Endodermal cell (in vitro differentiated cells): ENCODE data around the gene CLSTN2. TPM values are rescaled to one million over a fixed set of nuclear protein-coding genes. Genes with fewer than 3 reads are reported as not detected.

ENCODE experiments used
- DNase-seq: peaks from one replicate; pipeline ENCODE4 v3.0.0-alpha.2; 2017
- H3K27ac ChIP-seq: 2 replicates; pipeline ENCODE4 v1.5.1; 2013; ENCODE audit warnings: mild to moderate bottlenecking, low read depth, low read length, moderate library complexity
- H3K27me3 ChIP-seq: 2 replicates; pipeline ENCODE4 v1.6.1; 2013; ENCODE audit warnings: mild to moderate bottlenecking, low read length, moderate library complexity; ENCODE audit not compliant: insufficient read depth, control insufficient read depth, poor library complexity, severe bottlenecking
- H3K36me3 ChIP-seq: 2 replicates; pipeline ENCODE4 v1.7.0; 2013; ENCODE audit warnings: mild to moderate bottlenecking, low read length, moderate library complexity; ENCODE audit not compliant: control insufficient read depth, insufficient read depth
- H3K4me1 ChIP-seq: one replicate; pipeline ENCODE4 v1.7.0; 2013; ENCODE audit warnings: low read length; ENCODE audit not compliant: control insufficient read depth, insufficient read depth
- H3K4me3 ChIP-seq: 2 replicates; pipeline ENCODE4 v1.5.1; 2013; ENCODE audit warnings: mild to moderate bottlenecking, low read length, moderate library complexity
- H3K9ac ChIP-seq: 2 replicates; pipeline ENCODE4 v1.6.1; 2013; ENCODE audit warnings: mild to moderate bottlenecking, low read length, moderate library complexity; ENCODE audit not compliant: poor library complexity, severe bottlenecking; ENCODE audit errors: extremely low read depth
- H3K9me3 ChIP-seq: 2 replicates; pipeline ENCODE4 v1.6.1; 2013; ENCODE audit warnings: mild to moderate bottlenecking, low read length, moderate library complexity; ENCODE audit not compliant: control insufficient read depth
- H3K27ac Mint-ChIP-seq: 2 replicates; pipeline ENCODE4 v1.8.0; 2020; ENCODE audit warnings: mixed read lengths
- H3K27me3 Mint-ChIP-seq: 2 replicates; pipeline ENCODE4 v1.8.0; 2021; ENCODE audit warnings: mild to moderate bottlenecking, mixed read lengths; ENCODE audit not compliant: insufficient read depth
- H3K36me3 Mint-ChIP-seq: 2 replicates; pipeline ENCODE4 v1.8.0; 2020; ENCODE audit warnings: low read depth, mixed read lengths
- H3K4me1 Mint-ChIP-seq: 2 replicates; pipeline ENCODE4 v1.8.0; 2020; ENCODE audit warnings: mixed read lengths
- H3K4me3 Mint-ChIP-seq: 2 replicates; pipeline ENCODE4 v1.8.0; 2020; ENCODE audit warnings: mild to moderate bottlenecking, moderate library complexity, mixed read lengths
- H3K9me3 Mint-ChIP-seq: 2 replicates; pipeline ENCODE4 v1.8.0; 2020; ENCODE audit warnings: mild to moderate bottlenecking, mixed read lengths
- WGBS, 2 experiments: methylation state at CpG; one replicate each; pipeline versions ENCODE4 v1.1.5 to v1.1.7; 2013; ENCODE audit warnings: missing lambda C conversion rate in 2 of 2, mixed read lengths in 1 of 2; ENCODE audit not compliant: insufficient coverage in 1 of 2, insufficient read length in 1 of 2; 5-methylcytosine and 5-hydroxymethylcytosine counted together
- total RNA-seq, 2 donors: library from RNA; stranded (reverse); fragmentation: NEBNext Ultra II Directional in 1 of 2; extraction: Animal tissue kit (Norgen Biotek cat#: 25700) in 1 of 2; gene quantifications; 2 replicates in 1 of 2; 3 replicates in 1 of 2; pipeline ENCODE4 v1.2.1, GENCODE V29; 2021
- TF ChIP-seq, protein P1 (sequence below): fragments of 200-600 bp; sonication (generic); conservative IDR thresholded peaks from 2 replicates; pipeline ENCODE4 v1.5.0; 2021; ENCODE audit warnings: antibody characterized with exemption, mild to moderate bottlenecking

CLSTN2 gene
- total RNA-seq, 2 donors from 2014 or later: 0.13 to 0.42 TPM

DNA sequence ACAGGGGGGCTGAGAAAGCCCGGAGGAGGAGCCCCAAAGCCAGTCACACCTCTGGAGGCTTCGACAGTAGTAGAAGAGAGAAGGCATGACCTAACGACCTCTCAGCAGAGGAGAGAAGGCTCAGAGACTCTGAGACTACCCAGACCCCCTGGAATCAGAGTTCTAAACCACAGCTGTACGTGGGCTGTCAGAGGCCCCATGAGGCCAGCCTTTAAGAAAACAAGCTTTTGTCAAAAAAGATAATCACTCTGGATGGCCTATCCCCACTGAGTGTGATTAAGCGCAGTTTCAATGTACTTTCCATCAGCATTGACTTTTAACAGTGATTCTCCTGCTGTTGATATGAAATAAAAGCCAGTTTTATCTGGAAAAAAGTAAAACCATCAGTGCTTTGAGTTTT is 330.3 kb downstream of the CLSTN2 start:
- Mint-ChIP-seq H3K4me1 (peaks cover 12% of the 10 kb centered on the region), H3K9me3 (no peaks in the 10 kb centered on the region), H3K36me3 (no peaks in the 10 kb centered on the region), H3K27me3 (no peaks in the 10 kb centered on the region), H3K27ac (no peak overlapping the region), H3K4me3 (no peak overlapping the region)
- Histone ChIP-seq H3K36me3 (no peaks in the 10 kb centered on the region), H3K9ac (no peak overlapping the region), H3K4me1 (peaks cover 11% of the 10 kb centered on the region), H3K27me3 (no peaks in the 10 kb centered on the region), H3K4me3 (no peak overlapping the region), H3K27ac (no peak overlapping the region), H3K9me3 (no peaks in the 10 kb centered on the region)
- DNase-seq: no peak
- TF ChIP-seq, protein P1, sequence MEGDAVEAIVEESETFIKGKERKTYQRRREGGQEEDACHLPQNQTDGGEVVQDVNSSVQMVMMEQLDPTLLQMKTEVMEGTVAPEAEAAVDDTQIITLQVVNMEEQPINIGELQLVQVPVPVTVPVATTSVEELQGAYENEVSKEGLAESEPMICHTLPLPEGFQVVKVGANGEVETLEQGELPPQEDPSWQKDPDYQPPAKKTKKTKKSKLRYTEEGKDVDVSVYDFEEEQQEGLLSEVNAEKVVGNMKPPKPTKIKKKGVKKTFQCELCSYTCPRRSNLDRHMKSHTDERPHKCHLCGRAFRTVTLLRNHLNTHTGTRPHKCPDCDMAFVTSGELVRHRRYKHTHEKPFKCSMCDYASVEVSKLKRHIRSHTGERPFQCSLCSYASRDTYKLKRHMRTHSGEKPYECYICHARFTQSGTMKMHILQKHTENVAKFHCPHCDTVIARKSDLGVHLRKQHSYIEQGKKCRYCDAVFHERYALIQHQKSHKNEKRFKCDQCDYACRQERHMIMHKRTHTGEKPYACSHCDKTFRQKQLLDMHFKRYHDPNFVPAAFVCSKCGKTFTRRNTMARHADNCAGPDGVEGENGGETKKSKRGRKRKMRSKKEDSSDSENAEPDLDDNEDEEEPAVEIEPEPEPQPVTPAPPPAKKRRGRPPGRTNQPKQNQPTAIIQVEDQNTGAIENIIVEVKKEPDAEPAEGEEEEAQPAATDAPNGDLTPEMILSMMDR: no peak
- 53 to 64% methylated on average over 5 of the region's 5 CpGs for WGBS, 2 experiments

DNA sequence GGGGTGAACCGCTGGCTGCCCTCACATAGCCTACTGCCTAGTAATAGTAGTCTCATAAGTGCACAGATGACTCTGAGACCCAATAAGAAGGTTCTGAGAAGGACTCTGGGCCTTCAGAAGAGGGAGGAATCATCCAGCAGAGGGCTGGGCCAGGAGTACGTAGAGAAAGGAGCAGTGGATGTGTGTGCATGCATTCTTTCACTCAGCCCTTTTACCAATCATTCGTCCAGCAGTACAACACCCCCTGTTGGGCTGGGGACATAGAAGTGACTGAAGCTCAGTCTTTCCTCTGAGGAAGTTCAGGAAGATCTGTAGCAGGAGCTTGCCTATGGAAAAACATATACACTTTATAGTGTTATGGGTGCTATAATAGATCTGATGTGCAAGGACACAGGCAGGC is 333.1 kb downstream of the CLSTN2 start:
- no peak for DNase-seq
- WGBS, 2 experiments: 92 to 100% methylated on average over 1 to 3 of the region's 3 CpGs

DNA sequence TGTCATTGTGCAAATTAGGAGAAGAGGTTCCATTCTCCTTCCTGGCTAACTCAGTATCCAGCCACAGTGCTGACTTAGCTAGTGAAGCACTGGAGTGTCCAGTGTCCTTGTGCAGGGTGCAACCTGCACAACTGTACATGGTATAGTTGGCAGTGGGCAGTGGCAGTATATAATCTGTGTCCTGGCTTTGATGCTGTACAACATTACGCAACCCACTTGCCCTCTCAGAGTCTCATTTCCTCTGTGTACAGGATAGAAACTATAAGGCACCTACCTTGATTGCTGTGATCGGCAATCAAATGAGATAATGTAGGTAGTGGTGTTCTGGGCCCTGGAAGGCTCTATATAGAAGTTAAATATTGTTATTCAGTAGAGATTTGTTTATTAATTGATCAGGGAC is 333.6 kb downstream of the CLSTN2 start:
- Histone ChIP-seq H3K9me3 (no peaks in the 10 kb centered on the region), H3K27me3 (no peaks in the 10 kb centered on the region), H3K36me3 (no peaks in the 10 kb centered on the region), H3K4me1 (peaks cover 11% of the 10 kb centered on the region), H3K4me3 (no peak overlapping the region), H3K27ac (no peak overlapping the region), H3K9ac (no peak overlapping the region)
- Mint-ChIP-seq H3K27ac (no peak overlapping the region), H3K4me1 (peaks cover 12% of the 10 kb centered on the region), H3K4me3 (no peak overlapping the region), H3K9me3 (no peaks in the 10 kb centered on the region), H3K27me3 (no peaks in the 10 kb centered on the region), H3K36me3 (no peaks in the 10 kb centered on the region)
- TF ChIP-seq, protein P1: no peak
- no peak for DNase-seq
- 100% methylated on average over 2 of the region's 2 CpGs; no CpG with 5 or more reads in 1 of the 2 experiments for WGBS, 2 experiments

More for the DNA sequence above, 333.1 kb downstream of the CLSTN2 start:
- Mint-ChIP-seq H3K27me3 (no peaks in the 10 kb centered on the region), H3K4me3 (no peak overlapping the region), H3K36me3 (no peaks in the 10 kb centered on the region), H3K4me1 (peaks cover 12% of the 10 kb centered on the region), H3K27ac (no peak overlapping the region), H3K9me3 (no peaks in the 10 kb centered on the region)
- H3K36me3 ChIP-seq: no peaks in the 10 kb centered on the region
- H3K9ac ChIP-seq: no peak overlapping the region
- H3K9me3 ChIP-seq: no peaks in the 10 kb centered on the region
- peaks cover 11% of the 10 kb centered on the region for H3K4me1 ChIP-seq
- H3K27ac ChIP-seq: no peak overlapping the region
- no peaks in the 10 kb centered on the region for H3K27me3 ChIP-seq
- no peak overlapping the region for H3K4me3 ChIP-seq
- TF ChIP-seq, protein P1: no peak
